ENCODE data around the gene ACTL7A. TPM values are rescaled to one million over a fixed set of nuclear protein-coding genes. Genes with fewer than 3 reads are reported as not detected.
"Not testable (repeated sequence)": the region's sequence is repeated elsewhere in the genome, so short reads cannot be mapped to it uniquely, and the experiment has no call there.

ACTL7A gene
- total RNA-seq, 1 experiment from 2014 or later: not detected

GRCh38 chr9:108845507-108845906 is 16.6 kb upstream of the ACTL7A start:
- in situ Hi-C loops (cut with HindIII; ENCODE audit: low sequenced_read_pairs): no loop called here
- no peak for DNase-seq (ENCODE audit: low spot score)

GRCh38 chr9:108845947-108846346 is 16.1 kb upstream of the ACTL7A start:
- in situ Hi-C loops (cut with HindIII; ENCODE audit: low sequenced_read_pairs): no loop called here
- no peak for DNase-seq (ENCODE audit: low spot score)

GRCh38 chr9:108848296-108848695 is 13.8 kb upstream of the ACTL7A start:
- DNase-seq (ENCODE audit: low spot score); in situ Hi-C loops (cut with HindIII; ENCODE audit: low sequenced_read_pairs): not testable (repeated sequence)

GRCh38 chr9:108850293-108850897 is 11.7 kb upstream of the ACTL7A start:
- DNase-seq (ENCODE audit: low spot score): peak; percentile 11
- in situ Hi-C loops (cut with HindIII; ENCODE audit: low sequenced_read_pairs): no loop called here

GRCh38 chr9:108851138-108851537 is 10.9 kb upstream of the ACTL7A start:
- in situ Hi-C loops (cut with HindIII; ENCODE audit: low sequenced_read_pairs): no loop called here
- no peak for DNase-seq (ENCODE audit: low spot score)

GRCh38 chr9:108852079-108852478 is 10.0 kb upstream of the ACTL7A start:
- in situ Hi-C loops (cut with HindIII; ENCODE audit: low sequenced_read_pairs): no loop called here
- DNase-seq (ENCODE audit: low spot score): no peak

- DNase-seq (ENCODE audit: low spot score): no peak
- in situ Hi-C loops (cut with HindIII; ENCODE audit: low sequenced_read_pairs): no loop called here
Observed at GRCh38 chr9:108854094-108854493, 8.0 kb upstream of the ACTL7A start.

GRCh38 chr9:108854641-108855528 is 7.2 kb upstream of the ACTL7A start:
- in situ Hi-C loops (cut with HindIII; ENCODE audit: low sequenced_read_pairs): no loop called here
- DNase-seq (ENCODE audit: low spot score): no peak

GRCh38 chr9:108855529-108855886 is 6.6 kb upstream of the ACTL7A start:
- DNase-seq (ENCODE audit: low spot score): no peak
- in situ Hi-C loops (cut with HindIII; ENCODE audit: low sequenced_read_pairs): no loop called here

GRCh38 chr9:108855888-108856287 is 6.2 kb upstream of the ACTL7A start, which contains the start of gene ACTL7B:
Gene ACTL7B (minus strand): TSS chr9:108855986. CDS start chr9:108855930, 56 bp downstream.
- in situ Hi-C loops (cut with HindIII; ENCODE audit: low sequenced_read_pairs): no loop called here
- DNase-seq (ENCODE audit: low spot score): no peak

GRCh38 chr9:108857572-108857971 is 4.5 kb upstream of the ACTL7A start:
- in situ Hi-C loops (cut with HindIII; ENCODE audit: low sequenced_read_pairs): no loop called here
- DNase-seq (ENCODE audit: low spot score): no peak

GRCh38 chr9:108859459-108860114 is 2.5 kb upstream of the ACTL7A start:
- in situ Hi-C loops (cut with HindIII; ENCODE audit: low sequenced_read_pairs): no loop called here
- DNase-seq (ENCODE audit: low spot score): no peak

GRCh38 chr9:108860354-108860753 is 1.7 kb upstream of the ACTL7A start:
- no peak for DNase-seq (ENCODE audit: low spot score)
- in situ Hi-C loops (cut with HindIII; ENCODE audit: low sequenced_read_pairs): no loop called here

- in situ Hi-C loops (cut with HindIII; ENCODE audit: low sequenced_read_pairs): no loop called here
- no peak for DNase-seq (ENCODE audit: low spot score)
Observed at GRCh38 chr9:108860764-108861163, 1.3 kb upstream of the ACTL7A start.

GRCh38 chr9:108861464-108861863 is 602 bp upstream of the ACTL7A start:
- DNase-seq (ENCODE audit: low spot score): no peak
- in situ Hi-C loops (cut with HindIII; ENCODE audit: low sequenced_read_pairs): no loop called here

- DNase-seq (ENCODE audit: low spot score): no peak
- in situ Hi-C loops (cut with HindIII; ENCODE audit: low sequenced_read_pairs): no loop called here
Observed at GRCh38 chr9:108863891-108864290, 1.8 kb downstream of the ACTL7A start.

GRCh38 chr9:108864446-108864845 is 2.4 kb downstream of the ACTL7A start:
- in situ Hi-C loops (cut with HindIII; ENCODE audit: low sequenced_read_pairs): no loop called here

GRCh38 chr9:108865037-108865436 is 3.0 kb downstream of the ACTL7A start:
- in situ Hi-C loops (cut with HindIII; ENCODE audit: low sequenced_read_pairs): no loop called here
- DNase-seq (ENCODE audit: low spot score): no peak

More at GRCh38 chr9:108864446-108864845, 2.4 kb downstream of the ACTL7A start:
- DNase-seq (ENCODE audit: low spot score): no peak

- in situ Hi-C loops (cut with HindIII; ENCODE audit: low sequenced_read_pairs): no loop called here
- no peak for DNase-seq (ENCODE audit: low spot score)
Observed at GRCh38 chr9:108866001-108866420, 3.9 kb downstream of the ACTL7A start.

GRCh38 chr9:108867116-108867515 is 5.0 kb downstream of the ACTL7A start:
- in situ Hi-C loops (cut with HindIII; ENCODE audit: low sequenced_read_pairs): no loop called here
- DNase-seq (ENCODE audit: low spot score): no peak
